HepG2 (cell line): ENCODE results near the gene ATXN1L. TPM values are rescaled to one million over a fixed set of nuclear protein-coding genes. Genes with fewer than 3 reads are reported as not detected.
A peak's percentile ranks its signal among the peaks of the same experiment; 100 is the strongest.

Experiments used
- ATF7 ChIP-seq, 2 experiments: fragments of 450-650 bp in 1 of 2; sonication (generic) in 1 of 2; formaldehyde crosslinking in 1 of 2; IDR thresholded peaks; 2 replicates each; pipeline versions ENCODE4 v1.4.0 to v1.6.1; 2016 to 2020; ENCODE audit warnings: antibody characterized with exemption in 1 of 2, mild to moderate bottlenecking in 1 of 2, missing genetic modification reagents in 1 of 2
- BRF2 ChIP-seq: sonication (generic); formaldehyde crosslinking; IDR thresholded peaks from 2 replicates; pipeline ENCODE4 v1.8.1; 2022; ENCODE audit warnings: mild to moderate bottlenecking, missing genetic modification reagents
- DR1 ChIP-seq: sonication (generic); formaldehyde crosslinking; IDR thresholded peaks from 2 replicates; pipeline ENCODE4 v1.8.0; 2021; ENCODE audit warnings: mild to moderate bottlenecking, missing genetic modification reagents, inconsistent platforms
- FOXK1 ChIP-seq: sonication (generic); formaldehyde crosslinking; IDR thresholded peaks from 2 replicates; pipeline ENCODE4 v1.4.0; 2020; ENCODE audit warnings: low read depth, missing genetic modification reagents, borderline replicate concordance
- GABPB1 ChIP-seq: IDR thresholded peaks from 2 replicates; pipeline ENCODE4 v1.6.1; 2016; ENCODE audit warnings: mild to moderate bottlenecking, missing genetic modification reagents, moderate library complexity, missing compliant biosample characterization
- GATA4 ChIP-seq: sonication (generic); IDR thresholded peaks from 2 replicates; pipeline ENCODE4 v1.6.1; 2016; ENCODE audit warnings: antibody characterized with exemption, low read depth, borderline replicate concordance
- GLI4 ChIP-seq: sonication (generic); formaldehyde crosslinking; IDR thresholded peaks from 2 replicates; pipeline ENCODE4 v1.5.1; 2020; ENCODE audit warnings: missing genetic modification reagents, mild to moderate bottlenecking, moderate library complexity, borderline replicate concordance
- GMEB1 ChIP-seq: sonication (generic); formaldehyde crosslinking; IDR thresholded peaks from 2 replicates; pipeline ENCODE4 v1.5.1; 2020; ENCODE audit warnings: missing genetic modification reagents, mild to moderate bottlenecking, borderline replicate concordance
- HOXA7 ChIP-seq: sonication (generic); formaldehyde crosslinking; IDR thresholded peaks from 2 replicates; pipeline ENCODE4 v1.8.1; 2022; ENCODE audit warnings: mild to moderate bottlenecking, missing genetic modification reagents, moderate library complexity
- MATR3 ChIP-seq: sonication (generic); formaldehyde crosslinking; IDR thresholded peaks from 2 replicates; pipeline ENCODE4 v1.4.0; 2020; ENCODE audit warnings: missing genetic modification reagents
- MEIS1 ChIP-seq: sonication (generic); formaldehyde crosslinking; IDR thresholded peaks from 2 replicates; pipeline ENCODE4 v1.9.0; 2021; ENCODE audit warnings: mild to moderate bottlenecking, missing genetic modification reagents, moderate library complexity, borderline replicate concordance
- MIER3 ChIP-seq: IDR thresholded peaks from 2 replicates; pipeline ENCODE4 v1.6.1; 2016; ENCODE audit warnings: missing compliant biosample characterization, borderline replicate concordance
- NBN ChIP-seq: fragments of 450-650 bp; conservative IDR thresholded peaks from 2 replicates; pipeline ENCODE4 v1.6.1; 2017
- NFE2L2 ChIP-seq: fragments of 150-350 bp; IDR thresholded peaks from 2 replicates; pipeline ENCODE4 v1.6.1; 2014; ENCODE audit warnings: low read length
- NKX3-1 ChIP-seq: sonication (generic); formaldehyde crosslinking; IDR thresholded peaks from 2 replicates; pipeline ENCODE4 v1.5.0; 2020; ENCODE audit warnings: missing genetic modification reagents
- PAF1 ChIP-seq: IDR thresholded peaks from 2 replicates; pipeline ENCODE4 v1.6.1; 2016; ENCODE audit warnings: missing genetic modification reagents, missing compliant biosample characterization
- PLRG1 ChIP-seq: fragments of 450-650 bp; conservative IDR thresholded peaks from 2 replicates; pipeline ENCODE4 v1.6.1; 2016
- POGK ChIP-seq: sonication (generic); formaldehyde crosslinking; conservative IDR thresholded peaks from 2 replicates; pipeline ENCODE4 v1.8.0; 2022; ENCODE audit warnings: mild to moderate bottlenecking, moderate library complexity, missing genetic modification reagents
- RBM39 ChIP-seq: fragments of 200-400 bp; formaldehyde crosslinking; IDR thresholded peaks from one replicate; pipeline ENCODE4 v1.6.1; 2018; ENCODE audit warnings: antibody characterized with exemption, mild to moderate bottlenecking, low read depth, low read length; ENCODE audit not compliant: poor library complexity, severe bottlenecking
- SMAD9 ChIP-seq: sonication (generic); formaldehyde crosslinking; IDR thresholded peaks from 2 replicates; pipeline ENCODE4 v1.5.1; 2020; ENCODE audit warnings: mild to moderate bottlenecking, missing genetic modification reagents
- TOPORS ChIP-seq: sonication (generic); formaldehyde crosslinking; IDR thresholded peaks from 2 replicates; pipeline ENCODE4 v1.8.0; 2023; ENCODE audit warnings: mild to moderate bottlenecking, missing genetic modification reagents
- ZFP37 ChIP-seq: sonication (generic); formaldehyde crosslinking; IDR thresholded peaks from 2 replicates; pipeline ENCODE4 v1.4.0; 2020; ENCODE audit warnings: missing genetic modification reagents, borderline replicate concordance
- ZNF292 ChIP-seq: sonication (generic); formaldehyde crosslinking; IDR thresholded peaks from 2 replicates; pipeline ENCODE4 v1.8.1; 2022; ENCODE audit warnings: mild to moderate bottlenecking, low read depth, missing genetic modification reagents, borderline replicate concordance
- ZNF451 ChIP-seq: sonication (generic); formaldehyde crosslinking; IDR thresholded peaks from 2 replicates; pipeline ENCODE4 v1.5.0; 2020; ENCODE audit warnings: mild to moderate bottlenecking, missing genetic modification reagents
- ZNF790 ChIP-seq: sonication (generic); formaldehyde crosslinking; IDR thresholded peaks from 2 replicates; pipeline ENCODE4 v1.8.0; 2022; ENCODE audit warnings: missing genetic modification reagents, mild to moderate bottlenecking, borderline replicate concordance
- ZNF839 ChIP-seq: sonication (generic); formaldehyde crosslinking; IDR thresholded peaks from 2 replicates; pipeline ENCODE4 v1.4.0; 2020; ENCODE audit warnings: missing genetic modification reagents, mild to moderate bottlenecking, borderline replicate concordance
- polyA plus RNA-seq, 8 experiments: library from polyadenylated mRNA; depleted of rRNA in 3 of 8; stranded (reverse) in 7 of 8; unstranded in 1 of 8; fragments of >200 nt; fragmentation: Illumina TruSeq in 4 of 8; extraction: Trizol in 4 of 8; gene quantifications; 2 replicates each; pipeline versions ENCODE4 v1.2.1 to v1.2.3, GENCODE V29; 2011 to 2016; ENCODE audit warnings: low read depth in 4 of 8, missing spikeins in 1 of 8, mixed read lengths in 1 of 8; ENCODE audit not compliant: insufficient read depth in 1 of 8
- total RNA-seq, 5 experiments: library from RNA; depleted of rRNA; stranded (reverse); fragments of >200 nt; fragmentation: Illumina TruSeq; extraction: Trizol; gene quantifications; 2 replicates each; pipeline ENCODE4 v1.2.3, GENCODE V29; 2016; ENCODE audit warnings: low read depth in 1 of 5

The ATXN1L gene
- total and polyA plus RNA-seq, 2 of the 13 experiments (the other 11 are each of a cell fraction or from before 2014, with no cell fraction given) = 20.0 to 22.4 TPM

DNA sequence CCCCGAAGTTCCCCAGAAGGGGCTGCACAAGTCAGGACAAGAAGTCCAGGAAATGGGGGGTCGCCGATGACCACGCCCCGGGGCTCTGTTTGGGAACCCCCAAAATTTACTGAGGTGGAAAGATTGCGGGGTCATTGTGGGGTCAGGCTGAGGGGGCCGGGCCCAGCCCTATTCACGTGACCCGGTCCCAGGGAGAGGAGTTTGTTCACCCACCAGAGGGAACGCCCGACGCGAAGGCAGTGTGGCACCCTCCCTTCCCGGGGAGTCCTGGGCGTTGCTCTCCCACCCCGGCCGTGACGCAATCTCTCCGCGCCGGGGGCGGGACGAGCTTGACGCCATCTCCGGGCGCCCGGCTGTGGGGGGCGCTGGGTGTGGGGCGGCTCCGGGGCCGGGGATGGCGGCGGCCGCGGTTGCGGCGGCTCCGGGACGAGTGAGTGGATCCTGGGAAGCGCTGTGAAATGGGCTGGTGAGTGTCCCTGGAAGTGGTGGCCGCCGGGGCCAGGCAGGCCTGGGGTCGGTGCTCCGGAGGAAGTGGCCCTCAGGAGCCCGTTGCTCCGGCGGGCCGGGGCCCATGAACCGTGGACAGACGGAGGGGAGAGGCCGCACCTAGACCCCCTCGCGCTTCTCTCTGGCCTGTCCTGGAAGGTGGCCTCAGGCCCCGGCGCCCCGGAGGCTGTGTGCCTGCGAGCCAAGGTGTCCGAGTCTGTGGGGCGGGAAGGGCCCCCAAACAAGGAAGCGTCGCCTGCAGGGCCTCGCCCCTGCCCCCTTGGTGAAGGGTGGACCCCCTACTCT, at the start of gene ATXN1L (continued):
- TF ChIP-seq MATR3 (CRISPR knock-in tag) (no peak), GABPB1 (CRISPR knock-in tag) (peak; percentile 94), FOXK1 (CRISPR knock-in tag) (peak; percentile 96), BRF2 (CRISPR knock-in tag) (peak; percentile 59; the same call in 1 of the 2 replicates), RBM39 (peak; percentile 70), HOXA7 (CRISPR knock-in tag) (no peak), DR1 (CRISPR knock-in tag) (peak; percentile 57; the same call in 1 of the 2 replicates), PLRG1 (no peak), ZFP37 (CRISPR knock-in tag) (no peak), ZNF292 (no peak), ZNF790 (CRISPR knock-in tag) (no peak; the same call in 1 of the 2 replicates), GMEB1 (peak; percentile 76), MEIS1 (CRISPR knock-in tag) (peak; percentile 64; the same call in 1 of the 2 replicates), GATA4 (peak; percentile 86), ZNF839 (peak; percentile 12; the same call in 1 of the 2 replicates), POGK (CRISPR knock-in tag) (peak; percentile 92), NKX3-1 (CRISPR knock-in tag) (peak; percentile 51; the same call in 1 of the 2 replicates), SMAD9 (CRISPR knock-in tag) (no peak), NBN (no peak), TOPORS (peak; percentile 84; the same call in 1 of the 2 replicates), ATF7 (IDR thresholded peaks at IDR 0.05) (0 out of 2 replicates have a peak, but pooled peaks have one; percentile 32), ATF7 (CRISPR knock-in tag; IDR thresholded peaks at IDR 0.05) (0 out of 2 replicates have a peak, but pooled peaks have one; percentile 0), MIER3 (peak; percentile 65; the same call in 1 of the 2 replicates), ZNF451 (CRISPR knock-in tag) (no peak; the same call in 1 of the 2 replicates), NFE2L2 (no peak), GLI4 (CRISPR knock-in tag) (no peak), PAF1 (no peak)
